ENCODE results near the gene ANKMY1. TPM values are rescaled to one million over a fixed set of nuclear protein-coding genes. Genes with fewer than 3 reads are reported as not detected.
A peak's percentile ranks its signal among the peaks of the same experiment; 100 is the strongest.

The ANKMY1 gene
- total and polyA plus RNA-seq, 2 of the 13 experiments (the other 11 are each of a cell fraction or from before 2014, with no cell fraction given), result 11.7 to 18.8 TPM

- TF ChIP-seq ARNT2 (CRISPR knock-in tag; IDR thresholded peaks at IDR 0.05; ENCODE audit: low read depth) (peak; percentile 46; the same call in 1 of the 2 replicates), SAP130 (CRISPR knock-in tag; IDR thresholded peaks at IDR 0.05; ENCODE audit: low read depth) (peak; percentile 83), ZSCAN25 (CRISPR knock-in tag; IDR thresholded peaks at IDR 0.05) (0 out of 2 replicates have a peak, but pooled peaks have one; percentile 15), ZNF709 (CRISPR knock-in tag; IDR thresholded peaks at IDR 0.05) (no peak), ZSCAN9 (CRISPR knock-in tag; IDR thresholded peaks at IDR 0.05; ENCODE audit: borderline replicate concordance) (no peak), DDIT3 (CRISPR knock-in tag; IDR thresholded peaks at IDR 0.05) (no peak), ISL2 (CRISPR knock-in tag; IDR thresholded peaks at IDR 0.05) (no peak), MXI1 (IDR thresholded peaks at IDR 0.05; ENCODE audit: borderline replicate concordance, low read depth, low read length) (peak; percentile 81; the same call in 1 of the 3 replicates), CERS6 (CRISPR knock-in tag; IDR thresholded peaks at IDR 0.05) (no peak), DBP (CRISPR knock-in tag; IDR thresholded peaks at IDR 0.05; ENCODE audit: not compliant biosample characterization) (no peak), NBN (conservative IDR thresholded peaks at IDR 0.05) (no peak), GATAD2A (CRISPR knock-in tag; IDR thresholded peaks at IDR 0.05) (0 out of 2 replicates have a peak, but pooled peaks have one; percentile 4), ZNF224 (CRISPR knock-in tag; IDR thresholded peaks at IDR 0.05) (no peak), ZSCAN20 (CRISPR knock-in tag; IDR thresholded peaks at IDR 0.05; ENCODE audit: borderline replicate concordance) (no peak), ZMYM4 (CRISPR knock-in tag; IDR thresholded peaks at IDR 0.05) (0 out of 2 replicates have a peak, but pooled peaks have one; percentile 24), HOXA7 (CRISPR knock-in tag; IDR thresholded peaks at IDR 0.05) (no peak), CCDC6 (CRISPR knock-in tag; IDR thresholded peaks at IDR 0.05) (0 out of 2 replicates have a peak, but pooled peaks have one; percentile 33), ZNF790 (CRISPR knock-in tag; IDR thresholded peaks at IDR 0.05; ENCODE audit: borderline replicate concordance) (no peak), SALL1 (CRISPR knock-in tag; IDR thresholded peaks at IDR 0.05) (peak; percentile 59; the same call in 1 of the 2 replicates), ZNF230 (CRISPR knock-in tag; IDR thresholded peaks at IDR 0.05) (no peak)
- TF ChIP-seq, protein P1, sequence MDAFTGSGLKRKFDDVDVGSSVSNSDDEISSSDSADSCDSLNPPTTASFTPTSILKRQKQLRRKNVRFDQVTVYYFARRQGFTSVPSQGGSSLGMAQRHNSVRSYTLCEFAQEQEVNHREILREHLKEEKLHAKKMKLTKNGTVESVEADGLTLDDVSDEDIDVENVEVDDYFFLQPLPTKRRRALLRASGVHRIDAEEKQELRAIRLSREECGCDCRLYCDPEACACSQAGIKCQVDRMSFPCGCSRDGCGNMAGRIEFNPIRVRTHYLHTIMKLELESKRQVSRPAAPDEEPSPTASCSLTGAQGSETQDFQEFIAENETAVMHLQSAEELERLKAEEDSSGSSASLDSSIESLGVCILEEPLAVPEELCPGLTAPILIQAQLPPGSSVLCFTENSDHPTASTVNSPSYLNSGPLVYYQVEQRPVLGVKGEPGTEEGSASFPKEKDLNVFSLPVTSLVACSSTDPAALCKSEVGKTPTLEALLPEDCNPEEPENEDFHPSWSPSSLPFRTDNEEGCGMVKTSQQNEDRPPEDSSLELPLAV (CRISPR knock-in tag; conservative IDR thresholded peaks at IDR 0.05; ENCODE audit: low read depth), result no peak
- TF ChIP-seq, protein P2, sequence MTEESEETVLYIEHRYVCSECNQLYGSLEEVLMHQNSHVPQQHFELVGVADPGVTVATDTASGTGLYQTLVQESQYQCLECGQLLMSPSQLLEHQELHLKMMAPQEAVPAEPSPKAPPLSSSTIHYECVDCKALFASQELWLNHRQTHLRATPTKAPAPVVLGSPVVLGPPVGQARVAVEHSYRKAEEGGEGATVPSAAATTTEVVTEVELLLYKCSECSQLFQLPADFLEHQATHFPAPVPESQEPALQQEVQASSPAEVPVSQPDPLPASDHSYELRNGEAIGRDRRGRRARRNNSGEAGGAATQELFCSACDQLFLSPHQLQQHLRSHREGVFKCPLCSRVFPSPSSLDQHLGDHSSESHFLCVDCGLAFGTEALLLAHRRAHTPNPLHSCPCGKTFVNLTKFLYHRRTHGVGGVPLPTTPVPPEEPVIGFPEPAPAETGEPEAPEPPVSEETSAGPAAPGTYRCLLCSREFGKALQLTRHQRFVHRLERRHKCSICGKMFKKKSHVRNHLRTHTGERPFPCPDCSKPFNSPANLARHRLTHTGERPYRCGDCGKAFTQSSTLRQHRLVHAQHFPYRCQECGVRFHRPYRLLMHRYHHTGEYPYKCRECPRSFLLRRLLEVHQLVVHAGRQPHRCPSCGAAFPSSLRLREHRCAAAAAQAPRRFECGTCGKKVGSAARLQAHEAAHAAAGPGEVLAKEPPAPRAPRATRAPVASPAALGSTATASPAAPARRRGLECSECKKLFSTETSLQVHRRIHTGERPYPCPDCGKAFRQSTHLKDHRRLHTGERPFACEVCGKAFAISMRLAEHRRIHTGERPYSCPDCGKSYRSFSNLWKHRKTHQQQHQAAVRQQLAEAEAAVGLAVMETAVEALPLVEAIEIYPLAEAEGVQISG (CRISPR knock-in tag; IDR thresholded peaks at IDR 0.05), result no peak
Measured at GRCh38 chr2:240567872-240568677, 10.3 kb upstream of the ANKMY1 start, which contains the start of gene RNPEPL1 (continued).

Measured in HepG2 (cell line).